GM23248 (cell line): ENCODE results near the gene ST6GALNAC3. TPM values are rescaled to one million over a fixed set of nuclear protein-coding genes. Genes with fewer than 3 reads are reported as not detected.

ENCODE experiments used
- DNase-seq: peaks from one replicate; pipeline ENCODE4 v3.0.0-alpha.2; 2015
- H2AFZ ChIP-seq: fragments of 200-600 bp; sonication (generic); 2 replicates; pipeline ENCODE4 v1.6.1; 2016; ENCODE audit warnings: antibody characterized with exemption
- H3F3A ChIP-seq: fragments of 200-600 bp; sonication (generic); 2 replicates; pipeline ENCODE4 v1.6.1; 2016; ENCODE audit warnings: mild to moderate bottlenecking, antibody characterized with exemption, mixed run types; ENCODE audit not compliant: insufficient read depth
- H3K27ac ChIP-seq: fragments of 200-600 bp; sonication (generic); 2 replicates; pipeline ENCODE4 v1.5.1; 2016; ENCODE audit warnings: mild to moderate bottlenecking
- H3K27me3 ChIP-seq: fragments of 200-600 bp; sonication (generic); replicated peaks from 2 replicates; pipeline ENCODE4 v1.6.1; 2016; ENCODE audit warnings: mild to moderate bottlenecking; ENCODE audit not compliant: insufficient read depth
- H3K36me3 ChIP-seq: fragments of 200-600 bp; sonication (generic); 2 replicates; pipeline ENCODE4 v1.6.1; 2016; ENCODE audit warnings: low read depth, mild to moderate bottlenecking
- H3K4me1 ChIP-seq: fragments of 200-600 bp; sonication (generic); 2 replicates; pipeline ENCODE4 v1.6.1; 2016; ENCODE audit warnings: mild to moderate bottlenecking; ENCODE audit not compliant: insufficient read depth
- H3K4me2 ChIP-seq: fragments of 200-600 bp; sonication (generic); one replicate; pipeline ENCODE4 v1.6.1; 2016; ENCODE audit warnings: mild to moderate bottlenecking; ENCODE audit not compliant: unreplicated experiment
- H3K4me3 ChIP-seq: fragments of 200-600 bp; sonication (generic); 2 replicates; pipeline ENCODE4 v1.5.1; 2016; ENCODE audit warnings: mild to moderate bottlenecking
- H3K79me2 ChIP-seq: fragments of 200-600 bp; sonication (generic); 2 replicates; pipeline ENCODE4 v1.6.1; 2016; ENCODE audit warnings: mild to moderate bottlenecking; ENCODE audit not compliant: insufficient read depth
- H3K9ac ChIP-seq: fragments of 200-600 bp; sonication (generic); 2 replicates; pipeline ENCODE4 v1.6.1; 2016; ENCODE audit warnings: mild to moderate bottlenecking
- H3K9me2 ChIP-seq: fragments of 200-600 bp; sonication (generic); 2 replicates; pipeline ENCODE4 v1.6.1; 2016; ENCODE audit warnings: mixed run types, mild to moderate bottlenecking, moderate library complexity; ENCODE audit not compliant: insufficient read depth
- H3K9me3 ChIP-seq: fragments of 200-600 bp; sonication (generic); one replicate; pipeline ENCODE4 v1.6.1; 2017; ENCODE audit warnings: low read depth
- H4K20me1 ChIP-seq: fragments of 200-600 bp; sonication (generic); 2 replicates; pipeline ENCODE4 v1.6.0; 2016; ENCODE audit not compliant: insufficient read depth
- EZH2 ChIP-seq: fragments of 200-600 bp; sonication (generic); IDR thresholded peaks from 2 replicates; pipeline ENCODE4 v1.6.1; 2018; ENCODE audit warnings: antibody characterized with exemption, mild to moderate bottlenecking; ENCODE audit not compliant: insufficient read depth, poor library complexity, severe bottlenecking
- EZH2phosphoT487 ChIP-seq: fragments of 200-600 bp; sonication (generic); IDR thresholded peaks from 2 replicates; pipeline ENCODE4 v1.6.1; 2018; ENCODE audit warnings: antibody characterized with exemption, moderate library complexity, mild to moderate bottlenecking, low read depth; ENCODE audit not compliant: insufficient read depth
- WGBS, 2 experiments: methylation state at CpG; one replicate each; pipeline ENCODE4 v1.1.6; 2015 to 2017; ENCODE audit warnings: low lambda C conversion rate in 2 of 2, low coverage in 1 of 2; ENCODE audit errors: missing lambda C conversion rate in 2 of 2; 5-methylcytosine and 5-hydroxymethylcytosine counted together
- in situ Hi-C: fragments of 300-500 bp; cut with MboI; formaldehyde crosslinking; loops from 2 replicates; pipeline ENCODE4 v1.15.0; 2020
- polyA plus RNA-seq: library from polyadenylated mRNA; unstranded; fragments of >200 nt; fragmentation: Nextera tagmentation; extraction: Ambion mirVana; gene quantifications from 2 replicates; pipeline ENCODE4 v1.2.1, GENCODE V29; 2016
- total RNA-seq: library from RNA; depleted of rRNA; stranded (reverse); fragments of >200 nt; shearing (Covaris generic); gene quantifications from 2 replicates; pipeline ENCODE4 v1.2.3, GENCODE V29; 2014

Gene ST6GALNAC3
- total and polyA plus RNA-seq, 2 experiments from 2014 or later = not detected

GRCh38 chr1:76601465-76601864 is 526.9 kb downstream of the ST6GALNAC3 start:
- Histone ChIP-seq H3K27ac (no peak overlapping the region), H3K79me2 (no peaks in the 10 kb centered on the region), H3K4me1 (no peaks in the 10 kb centered on the region), H3K4me3 (no peak overlapping the region), H3F3A (no peaks in the 10 kb centered on the region), H3K4me2 (no peak overlapping the region), H3K9ac (no peak overlapping the region), H3K9me2 (no peaks in the 10 kb centered on the region), H3K27me3 (no peaks in the 10 kb centered on the region), H4K20me1 (no peaks in the 10 kb centered on the region), H3K9me3 (no peaks in the 10 kb centered on the region), H2AFZ (no peak overlapping the region), H3K36me3 (no peaks in the 10 kb centered on the region)
- in situ Hi-C loops = no loop called here
- no peak for TF ChIP-seq EZH2
- no peak for TF ChIP-seq EZH2phosphoT487
- DNase-seq = no peak
- 47 to 54% methylated on average over 2 of the region's 2 CpGs for WGBS, 2 experiments

DNA sequence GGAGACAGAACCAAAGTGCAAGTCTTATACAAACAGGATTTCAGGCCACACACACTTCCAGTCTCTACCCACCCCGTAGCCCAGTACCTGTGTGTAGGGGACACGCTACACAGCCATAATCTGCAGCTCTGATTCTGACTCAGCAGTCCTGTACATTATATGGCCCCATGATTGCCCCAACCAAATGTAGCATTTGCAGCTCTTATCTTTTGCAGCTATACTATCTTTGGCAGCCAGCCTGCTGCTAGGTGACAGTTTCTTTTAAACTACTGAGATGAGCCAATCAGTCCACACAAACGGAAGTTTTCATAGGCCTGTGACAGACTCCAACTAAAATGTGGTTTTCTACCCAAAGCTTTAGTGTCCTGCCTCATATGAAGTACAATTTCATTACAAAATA is 533.2 kb downstream of the ST6GALNAC3 start:
- no peak for DNase-seq
- Histone ChIP-seq H3K79me2 (no peaks in the 10 kb centered on the region), H4K20me1 (no peaks in the 10 kb centered on the region), H3K27ac (no peak overlapping the region), H3K9me3 (no peaks in the 10 kb centered on the region), H3K9ac (no peak overlapping the region), H3K27me3 (no peaks in the 10 kb centered on the region), H3K4me2 (no peak overlapping the region), H3F3A (no peaks in the 10 kb centered on the region), H3K4me3 (no peak overlapping the region), H3K9me2 (no peaks in the 10 kb centered on the region), H3K36me3 (no peaks in the 10 kb centered on the region), H2AFZ (no peak overlapping the region), H3K4me1 (no peaks in the 10 kb centered on the region)
- TF ChIP-seq EZH2 (no peak), EZH2phosphoT487 (no peak)
- 80 to 85% methylated on average over 3 of the region's 3 CpGs for WGBS, 2 experiments
- in situ Hi-C loops = no loop called here

DNA sequence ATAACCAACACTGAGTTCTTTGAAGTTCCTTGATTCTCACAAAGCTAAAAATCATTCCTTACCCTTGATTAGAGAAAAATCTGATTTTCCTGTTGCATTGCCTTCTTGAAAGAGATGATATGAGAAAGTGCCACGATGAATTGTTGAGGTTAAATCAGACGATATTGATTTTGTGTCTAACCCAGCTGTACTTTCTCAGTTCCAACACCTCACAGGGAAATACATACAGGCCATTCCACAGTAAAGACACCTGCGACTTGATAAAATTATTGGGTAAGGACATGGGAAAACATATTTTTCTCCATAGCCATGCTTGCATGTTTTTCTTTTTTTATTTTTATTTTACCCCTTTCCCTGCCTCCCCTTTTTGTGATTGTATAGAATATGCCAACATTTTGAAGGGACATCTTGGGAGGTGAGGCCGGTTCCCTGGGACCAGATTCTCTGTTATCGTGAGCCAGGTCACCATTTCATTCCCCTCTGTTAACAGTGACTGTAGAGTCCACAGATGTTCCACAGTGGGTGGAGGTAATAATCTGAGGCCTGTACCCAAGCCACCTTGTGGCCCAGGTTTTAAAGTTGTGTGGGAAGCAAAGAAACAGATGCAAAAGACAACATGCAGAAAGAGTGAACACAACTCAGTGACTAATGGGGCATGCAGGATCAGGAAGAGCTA is 537.4 kb downstream of the ST6GALNAC3 start:
- in situ Hi-C loops = no loop called here

DNA sequence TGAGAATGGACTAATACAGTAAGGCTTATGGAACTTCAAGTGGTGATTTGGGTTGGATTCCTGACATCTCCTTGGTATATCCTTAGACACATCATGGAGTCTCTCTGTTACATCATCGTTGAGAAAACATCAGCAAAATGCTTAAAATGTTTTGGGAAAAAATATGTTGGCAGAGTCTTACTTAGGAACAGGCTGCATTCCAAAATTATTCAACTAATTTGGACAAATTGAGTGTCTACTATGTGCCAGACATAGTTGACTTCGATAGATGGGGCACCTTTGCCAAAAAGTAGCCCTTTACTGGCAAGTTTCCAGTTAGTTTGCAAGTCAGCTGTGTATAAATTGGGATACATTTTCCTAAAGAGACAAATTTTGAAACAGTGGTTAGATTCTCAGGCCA is 539.3 kb downstream of the ST6GALNAC3 start:
- Histone ChIP-seq H3K4me1 (no peaks in the 10 kb centered on the region), H3K36me3 (no peaks in the 10 kb centered on the region), H3K4me3 (no peak overlapping the region), H4K20me1 (no peaks in the 10 kb centered on the region), H3F3A (no peaks in the 10 kb centered on the region), H3K4me2 (no peak overlapping the region), H3K9me3 (no peaks in the 10 kb centered on the region), H3K79me2 (no peaks in the 10 kb centered on the region), H2AFZ (no peak overlapping the region), H3K9me2 (no peaks in the 10 kb centered on the region), H3K9ac (no peak overlapping the region), H3K27ac (no peak overlapping the region), H3K27me3 (no peaks in the 10 kb centered on the region)
- DNase-seq = no peak
- TF ChIP-seq EZH2 (no peak), EZH2phosphoT487 (no peak)
- 17 to 19% methylated on average over 2 of the region's 2 CpGs for WGBS, 2 experiments
- in situ Hi-C loops = no loop called here

More for the DNA sequence above, 537.4 kb downstream of the ST6GALNAC3 start:
- no peak overlapping the region for H2AFZ ChIP-seq
- no peak overlapping the region for H3K4me3 ChIP-seq
- H3K4me1 ChIP-seq = no peaks in the 10 kb centered on the region
- no peak for DNase-seq
- H3F3A ChIP-seq = no peaks in the 10 kb centered on the region
- H3K27ac ChIP-seq = no peak overlapping the region
- H3K9me3 ChIP-seq = no peaks in the 10 kb centered on the region
- no peak overlapping the region for H3K9ac ChIP-seq
- no peak for TF ChIP-seq EZH2
- no peak for TF ChIP-seq EZH2phosphoT487
- WGBS, 2 experiments = 69 to 78% methylated on average over 5 of the region's 5 CpGs
- no peaks in the 10 kb centered on the region for H3K9me2 ChIP-seq
- H3K79me2 ChIP-seq = no peaks in the 10 kb centered on the region
- no peak overlapping the region for H3K4me2 ChIP-seq
- no peaks in the 10 kb centered on the region for H3K27me3 ChIP-seq
- H4K20me1 ChIP-seq = no peaks in the 10 kb centered on the region
- no peaks in the 10 kb centered on the region for H3K36me3 ChIP-seq
